RCC 7860 (cell line): ENCODE results near the gene NFATC1.

Source experiments
- DNase-seq: peaks from one replicate; pipeline ENCODE4 v3.0.0-alpha.2; 2015; ENCODE audit warnings: low spot score
- FAIRE-seq: peaks from 2 replicates; lab custom pipeline; 2012; peaks lifted over from hg19 to GRCh38; lab: Jason Lieb, UNC

Gene NFATC1

GRCh38 chr18:79436556-79437275 is 41.0 kb downstream of the NFATC1 start:
- no peak for FAIRE-seq
- no peak for DNase-seq

- FAIRE-seq = no peak
- no peak for DNase-seq
Observed at GRCh38 chr18:79438089-79438897, 42.6 kb downstream of the NFATC1 start.

- no peak for FAIRE-seq
- no peak for DNase-seq
Observed at GRCh38 chr18:79438898-79439627, 43.3 kb downstream of the NFATC1 start.

- FAIRE-seq (no peak), DNase-seq (no peak)
Observed at GRCh38 chr18:79439628-79440023, 43.9 kb downstream of the NFATC1 start.

GRCh38 chr18:79440316-79441110 is 44.8 kb downstream of the NFATC1 start:
- DNase-seq (no peak), FAIRE-seq (no peak)

- FAIRE-seq (no peak), DNase-seq (no peak)
Observed at GRCh38 chr18:79441420-79441819, 45.7 kb downstream of the NFATC1 start.

GRCh38 chr18:79442508-79443221 is 46.9 kb downstream of the NFATC1 start:
- no peak for FAIRE-seq
- no peak for DNase-seq

- DNase-seq (no peak), FAIRE-seq (no peak)
Observed at GRCh38 chr18:79445221-79445620, 49.5 kb downstream of the NFATC1 start.

GRCh38 chr18:79445696-79446561 is 50.2 kb downstream of the NFATC1 start:
- DNase-seq (no peak), FAIRE-seq (no peak)

GRCh38 chr18:79446931-79447330 is 51.2 kb downstream of the NFATC1 start:
- DNase-seq (no peak), FAIRE-seq (no peak)

GRCh38 chr18:79447703-79448367 is 52.1 kb downstream of the NFATC1 start:
- FAIRE-seq = no peak

GRCh38 chr18:79448621-79449020 is 52.9 kb downstream of the NFATC1 start:
- DNase-seq = no peak

More at GRCh38 chr18:79447703-79448367, 52.1 kb downstream of the NFATC1 start:
- no peak for DNase-seq

GRCh38 chr18:79449551-79450288 is 54.0 kb downstream of the NFATC1 start:
- no peak for FAIRE-seq
- no peak for DNase-seq

More at GRCh38 chr18:79448621-79449020, 52.9 kb downstream of the NFATC1 start:
- FAIRE-seq = no peak

- DNase-seq = no peak
- FAIRE-seq = no peak
Observed at GRCh38 chr18:79450289-79451080, 54.8 kb downstream of the NFATC1 start.

- no peak for FAIRE-seq
- DNase-seq = no peak
Observed at GRCh38 chr18:79451237-79452125, 55.8 kb downstream of the NFATC1 start.
